KMS-11 (cell line): ENCODE measurements around the gene LIF.

Experiments used
- H2AFZ ChIP-seq: fragments of 200-600 bp; sonication (generic); 2 replicates; pipeline ENCODE4 v1.6.1; 2016; ENCODE audit warnings: antibody characterized with exemption, mixed run types, low read depth
- H3K27ac ChIP-seq: fragments of 200-600 bp; sonication (generic); 2 replicates; pipeline ENCODE4 v1.6.1; 2016; ENCODE audit warnings: mild to moderate bottlenecking, mixed run types
- H3K27me3 ChIP-seq: fragments of 200-600 bp; sonication (generic); 2 replicates; pipeline ENCODE4 v1.6.1; 2017; ENCODE audit warnings: mild to moderate bottlenecking, low read depth, mixed run types, moderate library complexity; ENCODE audit not compliant: insufficient read depth
- H3K36me3 ChIP-seq: fragments of 200-600 bp; sonication (generic); 2 replicates; pipeline ENCODE4 v1.6.1; 2017; ENCODE audit warnings: mild to moderate bottlenecking, mixed run types; ENCODE audit not compliant: insufficient read depth
- H3K4me1 ChIP-seq: fragments of 200-600 bp; sonication (generic); 2 replicates; pipeline ENCODE4 v1.6.1; 2016; ENCODE audit warnings: mild to moderate bottlenecking, low read depth, mixed run types; ENCODE audit not compliant: poor library complexity, severe bottlenecking
- H3K4me2 ChIP-seq: fragments of 200-600 bp; sonication (generic); 2 replicates; pipeline ENCODE4 v1.7.0; 2016; ENCODE audit warnings: mild to moderate bottlenecking, mixed run types
- H3K4me3 ChIP-seq: fragments of 200-600 bp; sonication (generic); IDR thresholded peaks from 2 replicates; pipeline ENCODE4 v1.6.1; 2017; ENCODE audit warnings: low read depth, low read length, mixed read lengths; ENCODE audit not compliant: insufficient read depth
- H3K79me2 ChIP-seq: fragments of 200-600 bp; sonication (generic); 2 replicates; pipeline ENCODE4 v1.6.1; 2016; ENCODE audit warnings: low read depth, mixed run types; ENCODE audit not compliant: insufficient read depth
- H3K9ac ChIP-seq: fragments of 200-600 bp; sonication (generic); 2 replicates; pipeline ENCODE4 v1.6.1; 2016; ENCODE audit warnings: mild to moderate bottlenecking, mixed run types
- H4K20me1 ChIP-seq: fragments of 200-600 bp; sonication (generic); 2 replicates; pipeline ENCODE4 v1.6.1; 2016; ENCODE audit warnings: mild to moderate bottlenecking, mixed run types; ENCODE audit not compliant: insufficient read depth
- TF ChIP-seq, protein P1 (sequence below): fragments of 200-600 bp; sonication (generic); conservative IDR thresholded peaks from 2 replicates; pipeline ENCODE4 v1.6.1; 2017; ENCODE audit warnings: low read depth, mild to moderate bottlenecking, antibody characterized with exemption, low read length, moderate library complexity, mixed read lengths

LIF gene

GRCh38 chr22:30287648-30288418, 41.3 kb upstream of the LIF start:
- no peak overlapping the region for H3K27ac ChIP-seq
- H4K20me1 ChIP-seq, result no peaks in the 10 kb centered on the region
- peak overlapping the region; percentile 93 for H3K4me2 ChIP-seq
- no peaks in the 10 kb centered on the region for H3K36me3 ChIP-seq
- peaks cover 35% of the 10 kb centered on the region for H3K4me1 ChIP-seq
- TF ChIP-seq, protein P1, sequence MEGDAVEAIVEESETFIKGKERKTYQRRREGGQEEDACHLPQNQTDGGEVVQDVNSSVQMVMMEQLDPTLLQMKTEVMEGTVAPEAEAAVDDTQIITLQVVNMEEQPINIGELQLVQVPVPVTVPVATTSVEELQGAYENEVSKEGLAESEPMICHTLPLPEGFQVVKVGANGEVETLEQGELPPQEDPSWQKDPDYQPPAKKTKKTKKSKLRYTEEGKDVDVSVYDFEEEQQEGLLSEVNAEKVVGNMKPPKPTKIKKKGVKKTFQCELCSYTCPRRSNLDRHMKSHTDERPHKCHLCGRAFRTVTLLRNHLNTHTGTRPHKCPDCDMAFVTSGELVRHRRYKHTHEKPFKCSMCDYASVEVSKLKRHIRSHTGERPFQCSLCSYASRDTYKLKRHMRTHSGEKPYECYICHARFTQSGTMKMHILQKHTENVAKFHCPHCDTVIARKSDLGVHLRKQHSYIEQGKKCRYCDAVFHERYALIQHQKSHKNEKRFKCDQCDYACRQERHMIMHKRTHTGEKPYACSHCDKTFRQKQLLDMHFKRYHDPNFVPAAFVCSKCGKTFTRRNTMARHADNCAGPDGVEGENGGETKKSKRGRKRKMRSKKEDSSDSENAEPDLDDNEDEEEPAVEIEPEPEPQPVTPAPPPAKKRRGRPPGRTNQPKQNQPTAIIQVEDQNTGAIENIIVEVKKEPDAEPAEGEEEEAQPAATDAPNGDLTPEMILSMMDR, result peak; percentile 92
- no peak overlapping the region for H3K9ac ChIP-seq
- no peaks in the 10 kb centered on the region for H3K27me3 ChIP-seq
- no peaks in the 10 kb centered on the region for H3K79me2 ChIP-seq
- H3K4me3 ChIP-seq, result no peak overlapping the region
- H2AFZ ChIP-seq, result peak overlapping the region; percentile 64

GRCh38 chr22:30286813-30287647, 40.5 kb upstream of the LIF start:
- peak overlapping the region; percentile 34; the same call in 1 of the 2 replicates for H3K4me2 ChIP-seq

GRCh38 chr22:30286331-30286730, 39.8 kb upstream of the LIF start:
- TF ChIP-seq, protein P1, result no peak
- Histone ChIP-seq H2AFZ (no peak overlapping the region), H3K36me3 (no peaks in the 10 kb centered on the region), H3K9ac (no peak overlapping the region), H3K4me1 (peaks cover 34% of the 10 kb centered on the region), H3K4me2 (no peak overlapping the region), H4K20me1 (no peaks in the 10 kb centered on the region), H3K27ac (no peak overlapping the region), H3K27me3 (no peaks in the 10 kb centered on the region), H3K4me3 (no peak overlapping the region), H3K79me2 (no peaks in the 10 kb centered on the region)

More at GRCh38 chr22:30286813-30287647, 40.5 kb upstream of the LIF start:
- H3K9ac ChIP-seq, result no peak overlapping the region
- H3K27ac ChIP-seq, result no peak overlapping the region
- no peaks in the 10 kb centered on the region for H3K79me2 ChIP-seq
- no peak overlapping the region for H3K4me3 ChIP-seq
- H3K36me3 ChIP-seq, result no peaks in the 10 kb centered on the region
- H4K20me1 ChIP-seq, result no peaks in the 10 kb centered on the region
- TF ChIP-seq, protein P1, result peak; percentile 78
- H3K4me1 ChIP-seq, result peaks cover 35% of the 10 kb centered on the region
- peak overlapping the region; percentile 64; the same call in 1 of the 2 replicates for H2AFZ ChIP-seq
- no peaks in the 10 kb centered on the region for H3K27me3 ChIP-seq

DNA sequence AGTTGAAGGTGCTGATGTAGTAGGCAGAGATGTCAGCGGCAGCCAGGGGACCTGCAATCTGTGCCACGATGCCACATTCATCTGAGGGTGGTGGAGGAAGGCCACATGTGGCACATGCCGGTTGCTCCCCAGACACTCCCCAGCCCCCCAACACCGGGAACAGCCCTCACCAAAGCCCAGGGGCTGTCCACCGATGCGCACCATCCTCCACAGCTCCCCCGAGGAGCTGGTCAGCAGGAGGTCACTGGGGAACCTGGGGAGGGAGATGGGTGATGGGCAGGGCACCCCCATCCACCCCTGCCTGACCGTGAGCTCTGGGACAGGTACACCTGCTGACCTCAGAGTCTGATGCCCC, 39.3 kb upstream of the LIF start:
- TF ChIP-seq, protein P1, result no peak
- Histone ChIP-seq H4K20me1 (no peaks in the 10 kb centered on the region), H3K79me2 (no peaks in the 10 kb centered on the region), H3K4me3 (no peak overlapping the region), H3K4me1 (peaks cover 28% of the 10 kb centered on the region), H2AFZ (no peak overlapping the region), H3K36me3 (no peaks in the 10 kb centered on the region), H3K27me3 (no peaks in the 10 kb centered on the region), H3K4me2 (no peak overlapping the region), H3K9ac (no peak overlapping the region), H3K27ac (no peak overlapping the region)
